ENCODE measurements around the gene PIGC.

DNA sequence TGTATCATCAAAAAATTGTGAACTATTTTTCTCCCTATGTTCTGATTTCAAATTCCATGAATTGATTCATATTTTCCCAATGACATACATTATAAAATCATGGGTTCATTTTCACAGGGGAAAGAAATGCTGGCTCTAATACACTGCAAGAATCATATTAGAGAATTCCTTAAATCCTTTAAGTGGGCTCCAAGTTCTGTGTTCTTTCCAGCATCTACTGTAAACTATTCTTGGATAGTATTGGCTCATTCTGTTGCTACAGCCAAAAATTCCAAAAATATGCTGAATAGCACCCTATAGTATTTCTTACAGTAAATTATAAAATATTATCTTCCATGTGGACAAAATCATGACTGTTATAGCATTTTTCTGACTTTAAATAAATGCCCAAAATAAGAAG lies 42.4 kb downstream of the PIGC start:
- TF ChIP-seq LEF1 (IDR thresholded peaks at IDR 0.05; ENCODE audit: borderline replicate concordance) (no peak), SP1 (IDR thresholded peaks at IDR 0.05) (no peak), TARDBP (IDR thresholded peaks at IDR 0.05) (no peak), FOXK2 (IDR thresholded peaks at IDR 0.05) (no peak), BHLHE40 (IDR thresholded peaks at IDR 0.05; ENCODE audit: borderline replicate concordance) (no peak), ELF4 (IDR thresholded peaks at IDR 0.05) (no peak), HDGF (IDR thresholded peaks at IDR 0.05; ENCODE audit: borderline replicate concordance) (no peak), SUZ12 (IDR thresholded peaks at IDR 0.05) (no peak), FOXM1 (IDR thresholded peaks at IDR 0.05; ENCODE audit: borderline replicate concordance) (no peak), NFRKB (IDR thresholded peaks at IDR 0.05) (no peak), ZNF384 (IDR thresholded peaks at IDR 0.05) (no peak), FOXA1 (IDR thresholded peaks at IDR 0.05) (no peak)
- TF ChIP-seq, protein P1, sequence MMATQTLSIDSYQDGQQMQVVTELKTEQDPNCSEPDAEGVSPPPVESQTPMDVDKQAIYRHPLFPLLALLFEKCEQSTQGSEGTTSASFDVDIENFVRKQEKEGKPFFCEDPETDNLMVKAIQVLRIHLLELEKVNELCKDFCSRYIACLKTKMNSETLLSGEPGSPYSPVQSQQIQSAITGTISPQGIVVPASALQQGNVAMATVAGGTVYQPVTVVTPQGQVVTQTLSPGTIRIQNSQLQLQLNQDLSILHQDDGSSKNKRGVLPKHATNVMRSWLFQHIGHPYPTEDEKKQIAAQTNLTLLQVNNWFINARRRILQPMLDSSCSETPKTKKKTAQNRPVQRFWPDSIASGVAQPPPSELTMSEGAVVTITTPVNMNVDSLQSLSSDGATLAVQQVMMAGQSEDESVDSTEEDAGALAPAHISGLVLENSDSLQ (IDR thresholded peaks at IDR 0.05): no peak

Measured in HEK293T (cell line).